ENCODE results near the gene DPPA3. TPM values are rescaled to one million over a fixed set of nuclear protein-coding genes. Genes with fewer than 3 reads are reported as not detected.

DPPA3 gene
- total and polyA plus RNA-seq, 2 donors (not counting 1 experiment from before 2014, with no cell fraction given) = not detected

DNA sequence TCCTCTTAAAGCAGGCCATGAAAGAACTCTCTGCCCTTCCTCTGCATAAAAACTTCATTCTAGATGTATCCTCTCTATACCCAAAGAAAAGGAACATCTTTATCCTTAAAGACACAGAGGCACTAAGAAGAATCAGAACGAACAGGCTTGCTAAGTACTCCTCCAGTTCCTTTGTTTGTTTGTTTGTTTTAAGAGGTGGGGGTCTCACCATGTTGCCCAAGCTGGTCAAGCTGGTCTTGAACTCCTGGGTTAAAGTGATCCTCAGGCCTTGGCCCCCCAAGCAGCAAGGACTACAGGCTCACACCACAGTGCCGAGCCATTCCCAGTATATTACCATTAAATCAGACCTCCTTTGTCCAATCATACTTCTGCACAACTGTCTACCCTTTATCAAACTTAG lies 29.7 kb upstream of the DPPA3 start:
- H4K20me1 ChIP-seq (ENCODE audit: control insufficient read depth, extremely low read depth, insufficient read depth, low read length) = no peaks in the 10 kb centered on the region
- H3K36me3 ChIP-seq (ENCODE audit: control insufficient read depth, insufficient read depth, low read length) = no peaks in the 10 kb centered on the region
- H3K79me2 ChIP-seq (ENCODE audit: control insufficient read depth, insufficient read depth, low read length) = no peaks in the 10 kb centered on the region
- no peaks in the 10 kb centered on the region for H3K9me3 ChIP-seq (ENCODE audit: control insufficient read depth, insufficient read depth, low read depth, low read length)
- no peaks in the 10 kb centered on the region for H3K27me3 ChIP-seq (ENCODE audit: control insufficient read depth, insufficient read depth, low read length)
- H3K27ac ChIP-seq (ENCODE audit: insufficient read depth, low read length) = no peak overlapping the region
- H3K4me3 ChIP-seq (replicated peaks in 1 of 4; ENCODE audit: control extremely low read depth in 1 of 4, insufficient read depth in 1 of 4, low read depth in 3 of 4, low read length in 4 of 4) = no peak overlapping the region
- no peaks in the 10 kb centered on the region for H3K4me1 ChIP-seq (ENCODE audit: control insufficient read depth, extremely low read depth, insufficient read depth, low read length)
- no peak overlapping the region for H2AFZ ChIP-seq (ENCODE audit: low read length)
- no peak overlapping the region for H3K4me2 ChIP-seq (ENCODE audit: extremely low read depth, insufficient read depth, low read length)
- TF ChIP-seq, protein P1, sequence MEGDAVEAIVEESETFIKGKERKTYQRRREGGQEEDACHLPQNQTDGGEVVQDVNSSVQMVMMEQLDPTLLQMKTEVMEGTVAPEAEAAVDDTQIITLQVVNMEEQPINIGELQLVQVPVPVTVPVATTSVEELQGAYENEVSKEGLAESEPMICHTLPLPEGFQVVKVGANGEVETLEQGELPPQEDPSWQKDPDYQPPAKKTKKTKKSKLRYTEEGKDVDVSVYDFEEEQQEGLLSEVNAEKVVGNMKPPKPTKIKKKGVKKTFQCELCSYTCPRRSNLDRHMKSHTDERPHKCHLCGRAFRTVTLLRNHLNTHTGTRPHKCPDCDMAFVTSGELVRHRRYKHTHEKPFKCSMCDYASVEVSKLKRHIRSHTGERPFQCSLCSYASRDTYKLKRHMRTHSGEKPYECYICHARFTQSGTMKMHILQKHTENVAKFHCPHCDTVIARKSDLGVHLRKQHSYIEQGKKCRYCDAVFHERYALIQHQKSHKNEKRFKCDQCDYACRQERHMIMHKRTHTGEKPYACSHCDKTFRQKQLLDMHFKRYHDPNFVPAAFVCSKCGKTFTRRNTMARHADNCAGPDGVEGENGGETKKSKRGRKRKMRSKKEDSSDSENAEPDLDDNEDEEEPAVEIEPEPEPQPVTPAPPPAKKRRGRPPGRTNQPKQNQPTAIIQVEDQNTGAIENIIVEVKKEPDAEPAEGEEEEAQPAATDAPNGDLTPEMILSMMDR (conservative IDR thresholded peaks at IDR 0.05 in 1 of 2, IDR thresholded peaks at IDR 0.05 in 1 of 2; ENCODE audit: low read depth in 1 of 2, low read length in 2 of 2) = no peak
- TF ChIP-seq EZH2 (IDR thresholded peaks at IDR 0.05; ENCODE audit: low read length, missing control alignments) = no peak
- no peak for DNase-seq (ENCODE audit: low read depth in 2 of 2)
- H3K9ac ChIP-seq (ENCODE audit: insufficient read depth, low read length) = no peak overlapping the region

- H3K4me2 ChIP-seq (ENCODE audit: extremely low read depth, insufficient read depth, low read length) = no peak overlapping the region
Observed at GRCh38 chr12:7693793-7694192, 17.4 kb upstream of the DPPA3 start.

DNA sequence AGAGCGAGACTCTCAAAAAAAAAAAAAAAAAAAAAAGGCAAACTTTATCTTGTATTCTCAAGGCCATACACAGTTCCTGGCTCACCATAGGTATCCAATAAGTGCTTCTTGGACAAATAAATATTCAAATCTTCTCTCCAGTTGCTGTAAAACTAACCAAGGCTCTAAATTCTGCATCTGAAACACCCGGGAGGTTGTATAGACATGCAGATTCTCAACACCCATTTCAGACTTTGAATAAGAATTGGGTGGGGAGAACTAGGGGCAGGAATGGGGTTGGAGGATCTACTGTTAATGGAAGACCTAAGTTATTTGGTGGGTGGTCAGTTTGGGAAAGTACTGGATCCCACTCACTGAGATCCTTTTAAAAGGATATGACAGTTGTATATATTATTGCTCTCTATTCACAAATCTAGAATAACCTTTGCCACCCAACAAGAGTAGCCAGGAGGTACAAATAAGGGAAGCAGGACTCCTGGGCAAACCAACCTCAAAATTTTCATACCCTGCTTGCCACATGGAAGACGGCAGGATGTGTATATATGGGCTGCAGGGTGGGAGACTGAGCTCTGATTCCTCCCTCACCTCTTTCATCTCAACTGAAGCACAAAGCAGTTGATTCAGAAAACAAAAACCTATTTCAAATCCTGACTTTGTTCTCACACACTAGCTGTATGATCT lies 16.5 kb upstream of the DPPA3 start:
- no peak for TF ChIP-seq EZH2 (IDR thresholded peaks at IDR 0.05; ENCODE audit: low read length, missing control alignments)
- TF ChIP-seq, protein P1 (conservative IDR thresholded peaks at IDR 0.05 in 1 of 2, IDR thresholded peaks at IDR 0.05 in 1 of 2; ENCODE audit: low read depth in 1 of 2, low read length in 2 of 2) = no peak
- no peaks in the 10 kb centered on the region for H4K20me1 ChIP-seq (ENCODE audit: control insufficient read depth, extremely low read depth, insufficient read depth, low read length)
- H2AFZ ChIP-seq (ENCODE audit: low read length) = no peak overlapping the region
- H3K4me1 ChIP-seq (ENCODE audit: control insufficient read depth, extremely low read depth, insufficient read depth, low read length) = no peaks in the 10 kb centered on the region
- no peak overlapping the region for H3K4me2 ChIP-seq (ENCODE audit: extremely low read depth, insufficient read depth, low read length)
- no peaks in the 10 kb centered on the region for H3K9me3 ChIP-seq (ENCODE audit: control insufficient read depth, insufficient read depth, low read depth, low read length)
- no peaks in the 10 kb centered on the region for H3K27me3 ChIP-seq (ENCODE audit: control insufficient read depth, insufficient read depth, low read length)
- no peak overlapping the region for H3K9ac ChIP-seq (ENCODE audit: insufficient read depth, low read length)
- DNase-seq (ENCODE audit: low read depth in 2 of 2) = no peak
- no peaks in the 10 kb centered on the region for H3K36me3 ChIP-seq (ENCODE audit: control insufficient read depth, insufficient read depth, low read length)
- H3K4me3 ChIP-seq (replicated peaks in 1 of 4; ENCODE audit: control extremely low read depth in 1 of 4, insufficient read depth in 1 of 4, low read depth in 3 of 4, low read length in 4 of 4) = no peak overlapping the region
- H3K27ac ChIP-seq (ENCODE audit: insufficient read depth, low read length) = no peak overlapping the region
- no peaks in the 10 kb centered on the region for H3K79me2 ChIP-seq (ENCODE audit: control insufficient read depth, insufficient read depth, low read length)

More at GRCh38 chr12:7693793-7694192, 17.4 kb upstream of the DPPA3 start:
- H3K36me3 ChIP-seq (ENCODE audit: control insufficient read depth, insufficient read depth, low read length) = no peaks in the 10 kb centered on the region
- TF ChIP-seq EZH2 (IDR thresholded peaks at IDR 0.05; ENCODE audit: low read length, missing control alignments) = no peak
- TF ChIP-seq, protein P1 (conservative IDR thresholded peaks at IDR 0.05 in 1 of 2, IDR thresholded peaks at IDR 0.05 in 1 of 2; ENCODE audit: low read depth in 1 of 2, low read length in 2 of 2) = no peak
- no peak overlapping the region for H3K27ac ChIP-seq (ENCODE audit: insufficient read depth, low read length)
- no peaks in the 10 kb centered on the region for H4K20me1 ChIP-seq (ENCODE audit: control insufficient read depth, extremely low read depth, insufficient read depth, low read length)
- H3K9me3 ChIP-seq (ENCODE audit: control insufficient read depth, insufficient read depth, low read depth, low read length) = no peaks in the 10 kb centered on the region
- H3K4me3 ChIP-seq (replicated peaks in 1 of 4; ENCODE audit: control extremely low read depth in 1 of 4, insufficient read depth in 1 of 4, low read depth in 3 of 4, low read length in 4 of 4) = no peak overlapping the region
- no peaks in the 10 kb centered on the region for H3K4me1 ChIP-seq (ENCODE audit: control insufficient read depth, extremely low read depth, insufficient read depth, low read length)
- H3K27me3 ChIP-seq (ENCODE audit: control insufficient read depth, insufficient read depth, low read length) = no peaks in the 10 kb centered on the region
- DNase-seq (ENCODE audit: low read depth in 2 of 2) = no peak
- H3K79me2 ChIP-seq (ENCODE audit: control insufficient read depth, insufficient read depth, low read length) = no peaks in the 10 kb centered on the region
- H2AFZ ChIP-seq (ENCODE audit: low read length) = no peak overlapping the region
- H3K9ac ChIP-seq (ENCODE audit: insufficient read depth, low read length) = no peak overlapping the region
